GM21723 (cell line): ENCODE results near the gene UBAC1.

Experiments used
- ATAC-seq: cut with Tn5 transposase; IDR thresholded peaks from one replicate; pipeline ENCODE4 v1.9.1; 2021; ENCODE audit warnings: mild to moderate bottlenecking, moderate library complexity; ENCODE audit not compliant: unreplicated experiment

Gene UBAC1

DNA sequence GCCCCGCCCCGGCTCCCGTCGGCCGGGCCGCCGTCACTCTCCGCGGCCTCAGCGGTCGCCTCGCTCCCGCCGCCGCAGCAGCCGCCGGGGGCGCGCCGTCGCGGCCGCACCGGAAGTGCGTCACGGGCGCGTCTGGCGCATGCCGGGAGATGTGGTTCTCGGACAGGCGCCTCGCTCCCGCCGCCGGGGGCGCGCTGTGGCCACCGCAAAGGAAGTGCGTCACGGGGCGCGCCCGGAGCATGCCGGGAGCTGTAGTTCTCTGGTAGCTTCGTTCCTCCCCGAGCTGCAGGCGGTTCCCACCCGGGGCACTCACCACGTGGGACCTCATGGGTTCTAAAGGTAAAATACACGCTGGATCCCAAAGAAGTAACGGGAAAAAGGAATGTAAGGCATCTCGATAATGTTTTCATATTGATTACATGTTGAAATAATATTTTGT, at the start of gene UBAC1:
TSS of gene UBAC1 (minus strand) at position 97 of the 439 bp plus-strand sequence. CDS start 211 bp downstream, outside the sequence.
- ATAC-seq, result peak; percentile 89

- no peak for ATAC-seq
Measured at GRCh38 chr9:136010615-136011361, 49.6 kb upstream of the UBAC1 start.

DNA sequence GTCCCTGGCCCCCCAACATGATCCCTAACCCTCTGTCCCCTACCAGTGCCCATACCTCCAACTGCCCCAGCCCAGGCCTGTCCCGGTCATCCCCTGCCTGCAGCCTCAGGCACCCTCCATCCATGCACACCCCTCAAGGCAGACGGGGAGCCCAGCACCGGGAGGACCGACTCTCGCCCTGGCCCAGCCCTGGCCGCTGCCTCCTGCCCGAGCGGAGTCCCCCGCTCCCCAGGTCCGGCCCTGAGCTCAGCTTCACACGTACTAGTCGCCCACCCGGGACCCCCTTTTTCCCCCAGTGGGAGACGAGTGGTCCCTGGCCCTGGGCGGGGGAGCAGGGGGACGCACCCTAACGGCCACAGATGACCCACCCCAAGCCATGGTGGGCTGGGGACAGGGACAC, 49.0 kb upstream of the UBAC1 start:
- ATAC-seq, result no peak

DNA sequence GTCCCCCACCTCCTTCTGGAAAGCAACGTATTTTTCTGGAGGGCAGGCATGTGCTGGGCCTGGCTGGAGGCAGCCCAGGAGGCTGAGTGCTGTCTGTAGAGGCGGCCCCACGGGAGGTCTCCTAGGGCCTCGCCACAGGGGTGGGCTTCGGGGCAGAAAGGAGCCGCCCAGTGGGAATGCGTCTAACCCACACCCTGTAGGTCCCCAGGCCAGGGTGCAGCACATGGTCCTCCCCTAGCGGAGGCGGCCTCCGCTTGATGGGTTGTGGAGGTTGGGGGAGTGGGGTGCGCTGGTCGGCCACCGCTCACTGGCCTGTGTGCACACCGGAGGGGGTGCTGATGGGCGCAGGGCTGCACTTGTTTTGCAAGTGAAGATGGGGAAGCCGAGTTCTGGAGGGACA, 48.3 kb upstream of the UBAC1 start:
- no peak for ATAC-seq

DNA sequence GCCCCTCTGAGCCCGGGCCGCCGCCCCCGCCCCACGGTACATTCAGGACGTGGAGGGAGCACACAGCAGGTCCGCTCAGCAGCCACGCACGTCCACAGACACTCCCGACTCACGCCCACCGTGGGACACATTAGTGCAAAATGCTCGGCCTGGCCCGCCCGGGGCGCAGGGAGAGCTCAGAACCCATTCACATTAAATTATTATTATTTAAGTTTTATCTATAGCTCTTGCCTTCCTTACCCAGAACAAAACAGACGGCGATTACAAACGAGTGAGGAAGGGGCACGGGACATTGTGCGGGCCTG, 47.5 kb upstream of the UBAC1 start:
- ATAC-seq, result no peak

DNA sequence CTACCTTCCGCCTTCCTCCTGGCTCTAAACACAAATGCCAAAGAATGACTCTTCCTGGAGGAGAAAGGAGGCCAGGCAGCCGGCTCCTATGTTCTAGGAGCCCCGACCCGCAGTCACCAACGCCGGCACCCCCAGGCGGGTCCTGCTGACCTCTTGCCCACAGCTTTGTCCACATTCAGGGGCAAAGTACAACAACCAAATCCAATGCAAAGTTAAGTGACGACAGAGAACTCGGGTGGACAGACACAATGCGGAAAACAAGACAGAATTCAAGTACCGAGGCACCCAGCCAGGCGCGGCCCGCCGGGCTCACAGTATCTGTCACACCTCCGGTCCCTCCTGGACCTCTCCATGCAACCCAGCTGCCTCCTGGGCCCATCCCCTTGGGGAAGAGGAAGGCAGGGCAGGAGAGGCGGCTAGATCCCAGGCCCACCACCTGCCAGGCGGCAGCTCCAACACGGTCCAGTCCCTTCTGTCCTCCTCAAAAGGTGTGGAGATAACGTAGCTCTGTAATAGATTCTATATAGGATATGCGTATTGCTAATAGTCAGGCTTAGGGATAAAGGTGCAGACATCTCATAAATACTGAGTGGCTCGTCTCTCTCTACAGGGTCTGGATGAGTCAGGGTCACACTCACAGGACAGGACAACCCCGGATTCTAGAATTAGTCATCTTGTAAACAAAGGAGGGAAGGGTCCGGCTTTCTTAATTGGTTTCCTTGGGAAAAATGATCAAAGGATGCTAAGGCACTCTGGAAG, 46.9 kb upstream of the UBAC1 start:
- ATAC-seq, result no peak

- ATAC-seq, result no peak
Measured at GRCh38 chr9:136007276-136007933, 46.2 kb upstream of the UBAC1 start.

GRCh38 chr9:136006169-136006568, 45.0 kb upstream of the UBAC1 start:
- ATAC-seq, result no peak

- no peak for ATAC-seq
Measured at GRCh38 chr9:136004712-136005111, 43.5 kb upstream of the UBAC1 start.

- no peak for ATAC-seq
Measured at GRCh38 chr9:136004219-136004618, 43.0 kb upstream of the UBAC1 start.

GRCh38 chr9:136003411-136004218, 42.4 kb upstream of the UBAC1 start:
- ATAC-seq, result no peak

DNA sequence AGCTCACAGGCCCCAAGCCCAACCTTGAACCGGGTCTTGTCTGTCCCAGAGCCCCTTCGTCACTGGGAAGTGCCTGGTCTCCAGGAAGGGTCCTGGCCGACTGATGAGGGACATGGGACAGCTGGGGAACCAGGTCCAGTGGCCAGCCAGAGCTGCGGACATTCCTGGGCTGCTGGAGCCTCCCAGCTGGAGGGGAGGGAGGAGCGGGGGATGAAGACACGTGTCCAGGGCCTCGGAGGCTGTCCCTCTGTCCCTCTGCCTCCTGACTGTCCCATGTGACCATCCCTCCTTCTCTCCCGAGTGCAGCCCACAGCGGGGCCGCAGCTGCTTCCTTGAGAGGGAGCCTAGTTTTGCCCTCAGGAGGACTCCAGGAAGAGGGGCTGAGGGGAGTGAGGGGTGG, 41.7 kb upstream of the UBAC1 start:
- no peak for ATAC-seq

DNA sequence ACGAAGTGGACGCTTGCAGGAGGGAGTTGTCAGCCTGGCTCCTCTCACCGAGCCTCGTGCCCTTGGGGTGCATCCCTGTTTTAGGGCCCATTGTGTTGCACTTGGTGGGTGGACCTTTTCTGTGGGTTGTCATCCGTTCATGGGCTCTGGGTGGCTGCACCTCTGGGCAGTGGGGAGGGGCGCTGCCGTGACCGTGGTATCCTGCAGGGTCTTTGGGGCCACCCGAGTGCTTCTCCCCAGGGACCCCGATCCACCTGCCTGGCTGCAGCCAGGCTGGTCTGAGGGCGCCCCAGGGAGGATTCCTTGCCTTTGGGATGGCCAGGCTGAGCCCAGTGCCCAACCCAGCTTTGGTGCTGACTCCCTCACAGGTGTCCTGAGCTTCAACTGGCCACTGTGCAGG, 41.0 kb upstream of the UBAC1 start:
- ATAC-seq, result no peak

DNA sequence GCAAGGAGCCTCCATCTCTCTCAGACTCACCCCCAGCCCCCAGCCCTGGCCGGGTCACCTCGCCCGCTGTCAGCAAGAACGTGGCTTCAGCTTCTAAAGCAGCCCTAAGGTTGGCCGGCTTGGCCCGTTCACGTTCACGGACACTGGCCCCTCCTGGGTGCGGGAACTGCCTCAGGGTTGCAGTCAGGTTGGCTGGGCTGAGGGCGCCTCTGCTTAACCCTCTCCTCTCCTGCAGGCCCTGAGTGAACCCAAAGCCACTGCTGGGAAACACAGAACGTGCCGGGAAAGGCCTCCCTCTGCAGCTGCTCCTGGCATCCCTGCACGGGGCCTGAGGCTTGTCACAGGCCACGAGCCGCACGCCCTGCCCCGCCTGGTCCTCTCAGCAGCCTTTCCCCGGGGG, 40.1 kb upstream of the UBAC1 start:
- no peak for ATAC-seq

DNA sequence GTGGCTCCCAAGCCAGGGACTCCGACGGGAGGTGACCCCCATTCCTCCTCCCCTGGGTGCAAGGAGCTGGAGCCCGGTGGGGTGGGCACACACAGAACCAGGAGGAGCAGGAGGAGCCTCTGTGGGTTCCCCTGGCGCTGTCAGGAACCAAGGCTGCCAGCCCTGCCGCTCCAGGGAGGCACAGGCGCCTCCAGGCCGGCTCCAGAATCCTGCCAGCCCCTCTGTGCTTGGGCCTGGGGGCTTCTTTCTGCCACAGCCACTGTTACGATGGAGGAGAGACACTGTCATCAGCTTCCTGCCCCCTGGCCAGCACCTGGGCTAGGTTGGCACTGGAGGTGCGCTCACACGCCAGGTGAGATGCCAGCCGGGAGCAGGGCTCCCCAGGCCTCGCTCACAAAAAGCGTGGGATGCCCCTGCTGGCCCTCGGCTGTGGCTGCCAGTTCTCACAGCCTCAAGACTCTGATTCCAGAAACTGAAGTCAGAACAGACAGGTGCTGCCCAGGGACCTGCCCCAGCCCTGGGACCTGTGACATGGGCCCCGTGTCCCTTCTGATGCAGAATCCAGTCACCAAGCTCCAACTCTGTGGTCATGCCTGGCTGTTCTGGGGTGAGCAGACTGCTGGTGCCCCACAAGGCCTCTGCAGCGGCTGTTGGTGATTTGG, 37.4 kb upstream of the UBAC1 start:
- no peak for ATAC-seq

DNA sequence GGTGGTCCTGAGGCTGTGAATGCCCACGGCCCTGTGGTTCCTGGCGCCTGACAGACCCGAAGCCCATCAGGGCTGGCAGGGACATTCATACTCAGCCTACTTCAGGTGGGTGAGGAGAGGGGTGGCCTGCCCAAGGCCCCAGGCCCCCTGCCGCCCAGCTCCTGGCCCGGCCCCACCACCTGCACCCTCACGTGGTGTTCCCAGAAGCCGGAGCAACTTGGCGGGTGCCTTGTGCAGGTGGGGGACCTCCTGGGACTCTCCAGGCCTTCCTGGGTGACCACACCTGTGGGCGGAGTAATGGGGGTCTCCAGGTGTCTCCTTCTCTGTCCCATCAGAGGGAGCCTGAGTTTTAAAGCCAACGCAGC, 36.8 kb upstream of the UBAC1 start:
- no peak for ATAC-seq

DNA sequence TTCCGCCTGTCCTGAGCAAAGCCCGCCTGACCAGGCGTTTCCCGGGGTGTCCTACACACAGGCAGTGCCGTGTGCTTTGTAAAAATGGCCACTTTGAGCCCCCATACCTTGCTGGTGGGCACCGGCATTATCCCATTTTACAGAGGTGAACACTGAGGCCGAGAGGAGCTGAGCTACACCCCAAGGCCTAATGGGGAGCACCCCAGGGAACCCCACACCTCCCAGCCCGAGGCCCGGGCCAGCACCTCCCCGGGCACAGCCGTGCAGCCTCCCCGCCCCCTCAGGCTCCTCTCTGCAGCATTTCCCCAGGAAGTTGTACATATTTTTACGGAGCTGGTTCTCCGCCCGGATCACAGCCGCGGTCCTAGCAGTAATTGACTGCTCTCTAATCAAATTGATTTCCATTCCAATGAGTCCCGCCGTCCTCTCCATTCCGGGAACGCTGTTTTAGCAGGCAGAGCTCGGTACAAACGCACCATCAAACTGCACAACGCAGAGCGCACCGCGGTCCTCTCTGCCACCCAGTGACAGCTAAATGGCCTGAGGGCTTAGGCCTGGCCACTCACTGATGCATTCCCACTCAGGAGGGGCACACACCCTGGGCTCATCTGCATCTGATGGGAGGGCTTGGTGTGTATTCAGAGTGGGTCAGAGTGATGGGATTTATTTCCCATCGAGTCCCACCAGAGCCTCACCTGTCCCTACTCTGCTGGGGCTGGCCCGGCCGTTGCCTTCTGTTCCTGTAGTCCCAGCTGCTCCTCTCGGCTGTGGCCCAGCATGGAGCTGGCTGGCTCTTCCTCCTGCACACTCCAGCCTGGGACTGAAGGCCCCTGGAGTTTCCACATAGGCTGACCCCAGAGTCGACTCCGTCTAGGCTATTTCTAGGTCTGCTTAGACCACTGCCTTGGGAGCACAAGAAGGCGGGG, 36.2 kb upstream of the UBAC1 start:
- ATAC-seq, result no peak

DNA sequence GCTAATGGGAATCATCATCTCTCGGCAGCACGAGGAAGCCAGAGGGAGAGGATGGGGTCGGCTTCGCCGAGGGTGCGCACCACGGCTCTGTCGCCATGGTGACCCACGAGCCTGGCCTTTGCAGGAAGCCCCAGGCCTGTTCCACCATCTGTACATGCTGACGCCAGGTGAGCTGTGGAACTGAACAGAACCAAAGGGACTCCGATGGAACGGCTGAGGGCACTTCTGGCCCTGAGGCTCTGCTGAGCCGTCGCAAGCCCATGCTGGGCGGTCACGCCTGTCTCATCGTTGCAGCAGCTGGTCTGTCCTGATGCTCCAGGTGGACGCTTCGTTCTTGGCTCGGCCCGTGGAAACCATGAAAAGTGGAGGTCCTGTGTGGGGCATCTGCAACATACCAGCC, 34.6 kb upstream of the UBAC1 start:
- no peak for ATAC-seq

DNA sequence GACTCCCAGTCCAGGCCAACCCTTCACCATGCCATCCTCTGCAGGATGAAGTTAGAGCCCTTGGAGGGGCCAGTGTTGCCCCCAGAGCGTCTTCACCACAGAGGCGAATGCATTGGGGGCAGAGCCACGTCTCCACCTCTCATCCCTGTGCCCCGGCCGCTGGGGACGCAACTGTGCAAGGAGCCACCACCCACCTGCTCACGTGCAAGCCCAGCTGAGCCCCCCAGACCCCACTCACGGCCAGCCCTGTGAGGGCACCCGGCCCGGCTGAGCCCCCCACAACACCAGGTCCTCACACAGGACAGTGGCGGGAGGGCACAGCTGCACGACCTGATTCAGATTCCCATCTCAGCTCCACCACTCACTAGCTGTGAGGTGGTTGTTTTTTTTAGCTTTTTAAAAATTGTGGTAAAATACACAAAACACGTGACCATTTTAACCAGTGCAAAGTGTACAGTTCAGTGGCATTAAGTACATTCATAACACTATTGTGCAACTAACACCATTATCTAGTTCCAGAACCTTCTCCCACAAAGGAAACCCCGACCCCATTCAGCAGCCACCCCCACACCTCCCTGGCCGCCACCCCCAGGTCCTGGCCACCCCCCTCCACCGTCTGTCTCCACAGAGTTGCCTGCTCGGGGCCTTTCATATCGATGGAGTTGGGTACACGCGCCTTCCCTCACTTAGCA, 33.5 kb upstream of the UBAC1 start:
- no peak for ATAC-seq
